NCI-H774 (cell line): ENCODE data around the gene ZNF410.

Experiments used
- DNase-seq: peaks from one replicate; lab custom pipeline; 2025; lab: John Stamatoyannopoulos, UW

ZNF410 gene

GRCh38 chr14:73955674-73956073 is 69.0 kb downstream of the ZNF410 start:
- DNase-seq, result no peak

- DNase-seq, result no peak
These were observed 71.9 kb downstream of the ZNF410 start for GRCh38 chr14:73958591-73958990.

- DNase-seq, result no peak
These were observed 74.5 kb downstream of the ZNF410 start for GRCh38 chr14:73961192-73961591.

- no peak for DNase-seq
These were observed 78.6 kb downstream of the ZNF410 start for GRCh38 chr14:73965216-73965615.

- no peak for DNase-seq
These were observed 82.2 kb downstream of the ZNF410 start for GRCh38 chr14:73968885-73969284.

- no peak for DNase-seq
These were observed 86.8 kb downstream of the ZNF410 start for GRCh38 chr14:73973497-73973896.

- no peak for DNase-seq
These were observed 89.5 kb downstream of the ZNF410 start for GRCh38 chr14:73976125-73976524.

- no peak for DNase-seq
These were observed 91.2 kb downstream of the ZNF410 start for GRCh38 chr14:73977896-73978295.
